HepG2 (cell line): ENCODE measurements around the gene DDI2. TPM values are rescaled to one million over a fixed set of nuclear protein-coding genes. Genes with fewer than 3 reads are reported as not detected.
A peak's percentile ranks its signal among the peaks of the same experiment; 100 is the strongest.

Source experiments
- ATAD3A ChIP-seq: sonication (generic); formaldehyde crosslinking; IDR thresholded peaks from 2 replicates; pipeline ENCODE4 v1.4.0; 2020; ENCODE audit warnings: missing genetic modification reagents
- ATF7 ChIP-seq, 2 experiments: fragments of 450-650 bp in 1 of 2; sonication (generic) in 1 of 2; formaldehyde crosslinking in 1 of 2; IDR thresholded peaks; 2 replicates each; pipeline versions ENCODE4 v1.4.0 to v1.6.1; 2016 to 2020; ENCODE audit warnings: antibody characterized with exemption in 1 of 2, mild to moderate bottlenecking in 1 of 2, missing genetic modification reagents in 1 of 2
- BORCS8-MEF2B ChIP-seq: sonication (generic); formaldehyde crosslinking; IDR thresholded peaks from 2 replicates; pipeline ENCODE4 v1.8.0; 2022; ENCODE audit warnings: mild to moderate bottlenecking, missing genetic modification reagents
- DNMT1 ChIP-seq: sonication (generic); formaldehyde crosslinking; IDR thresholded peaks from 2 replicates; pipeline ENCODE4 v1.5.1; 2020; ENCODE audit warnings: mild to moderate bottlenecking, missing genetic modification reagents
- FOXP1 ChIP-seq, 2 experiments: fragments of 450-650 bp in 1 of 2; IDR thresholded peaks; 2 replicates each; pipeline ENCODE4 v1.6.1; 2017 to 2018; ENCODE audit warnings: antibody characterized with exemption in 1 of 2
- LCORL ChIP-seq, 2 experiments: fragments of 450-650 bp in 1 of 2; sonication (generic) in 1 of 2; formaldehyde crosslinking in 1 of 2; IDR thresholded peaks; 2 replicates each; pipeline versions ENCODE4 v1.5.0 to v1.6.1; 2017 to 2020; ENCODE audit warnings: antibody characterized with exemption in 1 of 2, missing genetic modification reagents in 1 of 2
- MATR3 ChIP-seq: sonication (generic); formaldehyde crosslinking; IDR thresholded peaks from 2 replicates; pipeline ENCODE4 v1.4.0; 2020; ENCODE audit warnings: missing genetic modification reagents
- MXI1 ChIP-seq: IDR thresholded peaks from 3 replicates; pipeline ENCODE4 v1.6.1; 2012; ENCODE audit warnings: low read depth, low read length, inconsistent platforms, borderline replicate concordance
- NKX3-1 ChIP-seq: sonication (generic); formaldehyde crosslinking; IDR thresholded peaks from 2 replicates; pipeline ENCODE4 v1.5.0; 2020; ENCODE audit warnings: missing genetic modification reagents
- SALL1 ChIP-seq: sonication (generic); formaldehyde crosslinking; IDR thresholded peaks from 2 replicates; pipeline ENCODE4 v1.8.0; 2022; ENCODE audit warnings: mild to moderate bottlenecking, missing genetic modification reagents
- SOX6 ChIP-seq, 2 experiments: fragments of 450-650 bp in 1 of 2; sonication (generic) in 1 of 2; formaldehyde crosslinking in 1 of 2; IDR thresholded peaks; 2 replicates each; pipeline versions ENCODE4 v1.4.0 to v1.6.1; 2017 to 2020; ENCODE audit warnings: antibody characterized with exemption in 1 of 2, mild to moderate bottlenecking in 1 of 2, missing genetic modification reagents in 1 of 2
- ZIK1 ChIP-seq: sonication (generic); formaldehyde crosslinking; IDR thresholded peaks from 2 replicates; pipeline ENCODE4 v1.5.0; 2020; ENCODE audit warnings: mild to moderate bottlenecking, low read depth, missing genetic modification reagents, borderline replicate concordance
- ZNF101 ChIP-seq: sonication (generic); formaldehyde crosslinking; IDR thresholded peaks from 2 replicates; pipeline ENCODE4 v1.4.0; 2020; ENCODE audit warnings: mild to moderate bottlenecking, low read depth, missing genetic modification reagents, borderline replicate concordance
- ZNF138 ChIP-seq: sonication (generic); formaldehyde crosslinking; IDR thresholded peaks from 2 replicates; pipeline ENCODE4 v1.5.0; 2020; ENCODE audit warnings: mild to moderate bottlenecking, low read depth, missing genetic modification reagents
- ZNF224 ChIP-seq: sonication (generic); formaldehyde crosslinking; IDR thresholded peaks from 2 replicates; pipeline ENCODE4 v1.5.0; 2020; ENCODE audit warnings: mild to moderate bottlenecking, missing genetic modification reagents
- ZNF615 ChIP-seq: sonication (generic); formaldehyde crosslinking; IDR thresholded peaks from 2 replicates; pipeline ENCODE4 v1.5.0; 2020; ENCODE audit warnings: mild to moderate bottlenecking, missing genetic modification reagents, borderline replicate concordance
- ZNF674 ChIP-seq: sonication (generic); formaldehyde crosslinking; IDR thresholded peaks from 2 replicates; pipeline ENCODE4 v1.5.0; 2020; ENCODE audit warnings: low read depth, mild to moderate bottlenecking, missing genetic modification reagents
- ZSCAN20 ChIP-seq: sonication (generic); formaldehyde crosslinking; IDR thresholded peaks from 2 replicates; pipeline ENCODE4 v1.4.0; 2020; ENCODE audit warnings: missing genetic modification reagents, mild to moderate bottlenecking, borderline replicate concordance
- ZSCAN22 ChIP-seq: sonication (generic); formaldehyde crosslinking; IDR thresholded peaks from 2 replicates; pipeline ENCODE4 v1.4.0; 2020; ENCODE audit warnings: mild to moderate bottlenecking, missing genetic modification reagents
- polyA plus RNA-seq, 8 experiments: library from polyadenylated mRNA; depleted of rRNA in 3 of 8; stranded (reverse) in 7 of 8; unstranded in 1 of 8; fragments of >200 nt; fragmentation: Illumina TruSeq in 4 of 8; extraction: Trizol in 4 of 8; gene quantifications; 2 replicates each; pipeline versions ENCODE4 v1.2.1 to v1.2.3, GENCODE V29; 2011 to 2016; ENCODE audit warnings: low read depth in 4 of 8, missing spikeins in 1 of 8, mixed read lengths in 1 of 8; ENCODE audit not compliant: insufficient read depth in 1 of 8
- total RNA-seq, 5 experiments: library from RNA; depleted of rRNA; stranded (reverse); fragments of >200 nt; fragmentation: Illumina TruSeq; extraction: Trizol; gene quantifications; 2 replicates each; pipeline ENCODE4 v1.2.3, GENCODE V29; 2016; ENCODE audit warnings: low read depth in 1 of 5
- TF ChIP-seq, protein P1 (sequence below): sonication (generic); formaldehyde crosslinking; IDR thresholded peaks from 2 replicates; pipeline ENCODE4 v1.8.0; 2022; ENCODE audit warnings: mild to moderate bottlenecking, missing genetic modification reagents, moderate library complexity
- TF ChIP-seq, protein P2 (sequence below): sonication (generic); formaldehyde crosslinking; IDR thresholded peaks from 2 replicates; pipeline ENCODE4 v1.5.1; 2020; ENCODE audit warnings: missing genetic modification reagents, mild to moderate bottlenecking, borderline replicate concordance
- TF ChIP-seq, protein P3 (sequence below): IDR thresholded peaks from 2 replicates; pipeline ENCODE4 v1.6.1; 2018; ENCODE audit warnings: missing genetic modification reagents, mild to moderate bottlenecking, missing compliant biosample characterization
- TF ChIP-seq, protein P4 (sequence below): sonication (generic); formaldehyde crosslinking; IDR thresholded peaks from 2 replicates; pipeline ENCODE4 v1.5.1; 2020; ENCODE audit warnings: missing genetic modification reagents, mild to moderate bottlenecking, borderline replicate concordance

Gene DDI2
- total and polyA plus RNA-seq, 2 of the 13 experiments (the other 11 are each of a cell fraction or from before 2014, with no cell fraction given), result 8.5 to 25.7 TPM

GRCh38 chr1:15618655-15619525 lies 1.6 kb downstream of the DDI2 start (continued):
- TF ChIP-seq DNMT1, result no peak
- TF ChIP-seq ATAD3A (CRISPR knock-in tag), result no peak
- TF ChIP-seq, protein P1, sequence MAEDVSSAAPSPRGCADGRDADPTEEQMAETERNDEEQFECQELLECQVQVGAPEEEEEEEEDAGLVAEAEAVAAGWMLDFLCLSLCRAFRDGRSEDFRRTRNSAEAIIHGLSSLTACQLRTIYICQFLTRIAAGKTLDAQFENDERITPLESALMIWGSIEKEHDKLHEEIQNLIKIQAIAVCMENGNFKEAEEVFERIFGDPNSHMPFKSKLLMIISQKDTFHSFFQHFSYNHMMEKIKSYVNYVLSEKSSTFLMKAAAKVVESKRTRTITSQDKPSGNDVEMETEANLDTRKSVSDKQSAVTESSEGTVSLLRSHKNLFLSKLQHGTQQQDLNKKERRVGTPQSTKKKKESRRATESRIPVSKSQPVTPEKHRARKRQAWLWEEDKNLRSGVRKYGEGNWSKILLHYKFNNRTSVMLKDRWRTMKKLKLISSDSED (CRISPR knock-in tag), result no peak
- no peak for TF ChIP-seq MATR3 (CRISPR knock-in tag)
- TF ChIP-seq ZIK1 (CRISPR knock-in tag), result no peak
- TF ChIP-seq, protein P2, sequence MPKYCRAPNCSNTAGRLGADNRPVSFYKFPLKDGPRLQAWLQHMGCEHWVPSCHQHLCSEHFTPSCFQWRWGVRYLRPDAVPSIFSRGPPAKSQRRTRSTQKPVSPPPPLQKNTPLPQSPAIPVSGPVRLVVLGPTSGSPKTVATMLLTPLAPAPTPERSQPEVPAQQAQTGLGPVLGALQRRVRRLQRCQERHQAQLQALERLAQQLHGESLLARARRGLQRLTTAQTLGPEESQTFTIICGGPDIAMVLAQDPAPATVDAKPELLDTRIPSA (CRISPR knock-in tag), result no peak
- peak; percentile 82; the same call in 1 of the 3 replicates for TF ChIP-seq MXI1
- TF ChIP-seq, protein P3, sequence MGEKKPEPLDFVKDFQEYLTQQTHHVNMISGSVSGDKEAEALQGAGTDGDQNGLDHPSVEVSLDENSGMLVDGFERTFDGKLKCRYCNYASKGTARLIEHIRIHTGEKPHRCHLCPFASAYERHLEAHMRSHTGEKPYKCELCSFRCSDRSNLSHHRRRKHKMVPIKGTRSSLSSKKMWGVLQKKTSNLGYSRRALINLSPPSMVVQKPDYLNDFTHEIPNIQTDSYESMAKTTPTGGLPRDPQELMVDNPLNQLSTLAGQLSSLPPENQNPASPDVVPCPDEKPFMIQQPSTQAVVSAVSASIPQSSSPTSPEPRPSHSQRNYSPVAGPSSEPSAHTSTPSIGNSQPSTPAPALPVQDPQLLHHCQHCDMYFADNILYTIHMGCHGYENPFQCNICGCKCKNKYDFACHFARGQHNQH (CRISPR knock-in tag), result no peak
- TF ChIP-seq NKX3-1 (CRISPR knock-in tag), result no peak
- TF ChIP-seq ZSCAN20 (CRISPR knock-in tag), result no peak
- TF ChIP-seq ZNF138 (CRISPR knock-in tag), result no peak
- no peak for TF ChIP-seq ZSCAN22 (CRISPR knock-in tag)
- TF ChIP-seq ATF7 (IDR thresholded peaks at IDR 0.05), result no peak
- TF ChIP-seq ATF7 (CRISPR knock-in tag; IDR thresholded peaks at IDR 0.05), result no peak
- no peak for TF ChIP-seq ZNF101 (CRISPR knock-in tag)
- no peak for TF ChIP-seq ZNF224
- TF ChIP-seq, protein P4, sequence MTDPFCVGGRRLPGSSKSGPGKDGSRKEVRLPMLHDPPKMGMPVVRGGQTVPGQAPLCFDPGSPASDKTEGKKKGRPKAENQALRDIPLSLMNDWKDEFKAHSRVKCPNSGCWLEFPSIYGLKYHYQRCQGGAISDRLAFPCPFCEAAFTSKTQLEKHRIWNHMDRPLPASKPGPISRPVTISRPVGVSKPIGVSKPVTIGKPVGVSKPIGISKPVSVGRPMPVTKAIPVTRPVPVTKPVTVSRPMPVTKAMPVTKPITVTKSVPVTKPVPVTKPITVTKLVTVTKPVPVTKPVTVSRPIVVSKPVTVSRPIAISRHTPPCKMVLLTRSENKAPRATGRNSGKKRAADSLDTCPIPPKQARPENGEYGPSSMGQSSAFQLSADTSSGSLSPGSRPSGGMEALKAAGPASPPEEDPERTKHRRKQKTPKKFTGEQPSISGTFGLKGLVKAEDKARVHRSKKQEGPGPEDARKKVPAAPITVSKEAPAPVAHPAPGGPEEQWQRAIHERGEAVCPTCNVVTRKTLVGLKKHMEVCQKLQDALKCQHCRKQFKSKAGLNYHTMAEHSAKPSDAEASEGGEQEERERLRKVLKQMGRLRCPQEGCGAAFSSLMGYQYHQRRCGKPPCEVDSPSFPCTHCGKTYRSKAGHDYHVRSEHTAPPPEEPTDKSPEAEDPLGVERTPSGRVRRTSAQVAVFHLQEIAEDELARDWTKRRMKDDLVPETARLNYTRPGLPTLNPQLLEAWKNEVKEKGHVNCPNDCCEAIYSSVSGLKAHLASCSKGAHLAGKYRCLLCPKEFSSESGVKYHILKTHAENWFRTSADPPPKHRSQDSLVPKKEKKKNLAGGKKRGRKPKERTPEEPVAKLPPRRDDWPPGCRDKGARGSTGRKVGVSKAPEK (CRISPR knock-in tag), result no peak
- TF ChIP-seq FOXP1 (IDR thresholded peaks at IDR 0.05), result peak; percentile 91
- TF ChIP-seq FOXP1 (CRISPR knock-in tag; IDR thresholded peaks at IDR 0.05), result peak; percentile 99
- no peak for TF ChIP-seq SOX6 (IDR thresholded peaks at IDR 0.05)
- TF ChIP-seq SOX6 (CRISPR knock-in tag; IDR thresholded peaks at IDR 0.05), result peak; percentile 96
- 0 out of 2 replicates have a peak, but pooled peaks have one; percentile 27 for TF ChIP-seq SALL1
- TF ChIP-seq LCORL (IDR thresholded peaks at IDR 0.05), result no peak
- TF ChIP-seq LCORL (CRISPR knock-in tag; IDR thresholded peaks at IDR 0.05), result no peak
- TF ChIP-seq ZNF674 (CRISPR knock-in tag), result no peak
- no peak for TF ChIP-seq ZNF615 (CRISPR knock-in tag)
- TF ChIP-seq BORCS8-MEF2B (CRISPR knock-in tag), result no peak
